GM12878 (cell line): ENCODE results near the gene INCA1.

ENCODE experiments used
- CEBPZ ChIP-seq: fragments of 150-350 bp; IDR thresholded peaks from 2 replicates; pipeline ENCODE4 v1.6.1; 2016; ENCODE audit warnings: low read depth, low read length
- TF ChIP-seq, protein P1 (sequence below), 3 experiments: IDR thresholded peaks in 2 of 3; conservative IDR thresholded peaks in 1 of 3; 2 replicates each; pipeline ENCODE4 v1.5.1; 2011; ENCODE audit warnings: low read depth in 3 of 3, low read length in 3 of 3, mild to moderate bottlenecking in 3 of 3, control low read depth in 2 of 3, moderate library complexity in 2 of 3, inconsistent platforms in 1 of 3, mixed read lengths in 1 of 3; ENCODE audit not compliant: control insufficient read depth in 2 of 3, insufficient read depth in 1 of 3; ENCODE audit errors: extremely low read depth in 1 of 3

- TF ChIP-seq, protein P1, sequence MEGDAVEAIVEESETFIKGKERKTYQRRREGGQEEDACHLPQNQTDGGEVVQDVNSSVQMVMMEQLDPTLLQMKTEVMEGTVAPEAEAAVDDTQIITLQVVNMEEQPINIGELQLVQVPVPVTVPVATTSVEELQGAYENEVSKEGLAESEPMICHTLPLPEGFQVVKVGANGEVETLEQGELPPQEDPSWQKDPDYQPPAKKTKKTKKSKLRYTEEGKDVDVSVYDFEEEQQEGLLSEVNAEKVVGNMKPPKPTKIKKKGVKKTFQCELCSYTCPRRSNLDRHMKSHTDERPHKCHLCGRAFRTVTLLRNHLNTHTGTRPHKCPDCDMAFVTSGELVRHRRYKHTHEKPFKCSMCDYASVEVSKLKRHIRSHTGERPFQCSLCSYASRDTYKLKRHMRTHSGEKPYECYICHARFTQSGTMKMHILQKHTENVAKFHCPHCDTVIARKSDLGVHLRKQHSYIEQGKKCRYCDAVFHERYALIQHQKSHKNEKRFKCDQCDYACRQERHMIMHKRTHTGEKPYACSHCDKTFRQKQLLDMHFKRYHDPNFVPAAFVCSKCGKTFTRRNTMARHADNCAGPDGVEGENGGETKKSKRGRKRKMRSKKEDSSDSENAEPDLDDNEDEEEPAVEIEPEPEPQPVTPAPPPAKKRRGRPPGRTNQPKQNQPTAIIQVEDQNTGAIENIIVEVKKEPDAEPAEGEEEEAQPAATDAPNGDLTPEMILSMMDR (IDR thresholded peaks at IDR 0.05 in 2 of 3, conservative IDR thresholded peaks at IDR 0.05 in 1 of 3; ENCODE audit: control insufficient read depth in 2 of 3, extremely low read depth in 1 of 3, insufficient read depth in 1 of 3, low read depth in 3 of 3, low read length in 3 of 3): no peak
- no peak for TF ChIP-seq CEBPZ
Observed at GRCh38 chr17:4994081-4994595, 3.2 kb downstream of the INCA1 start.
